ENCODE measurements around the gene LEO1.

- TF ChIP-seq JUN (CRISPR knock-in tag; IDR thresholded peaks at IDR 0.05): no peak
- TF ChIP-seq ZNF423 (CRISPR knock-in tag; IDR thresholded peaks at IDR 0.05): no peak
- TF ChIP-seq E2F4 (CRISPR knock-in tag; IDR thresholded peaks at IDR 0.05; ENCODE audit: borderline replicate concordance, low read depth): no peak
- TF ChIP-seq ZNF263 (CRISPR knock-in tag; IDR thresholded peaks at IDR 0.05; ENCODE audit: low read depth): no peak
- no peak for TF ChIP-seq USF2 (CRISPR knock-in tag; IDR thresholded peaks at IDR 0.05)
- TF ChIP-seq CTCF (IDR thresholded peaks at IDR 0.05): no peak
- no peak for TF ChIP-seq TEAD4 (CRISPR knock-in tag; IDR thresholded peaks at IDR 0.05)
- no peak for TF ChIP-seq TCF7 (CRISPR knock-in tag; IDR thresholded peaks at IDR 0.05; ENCODE audit: low read depth)
- TF ChIP-seq FOXP1 (CRISPR knock-in tag; IDR thresholded peaks at IDR 0.05; ENCODE audit: borderline replicate concordance): no peak
- no peak for TF ChIP-seq PREB (CRISPR knock-in tag; IDR thresholded peaks at IDR 0.05; ENCODE audit: borderline replicate concordance)
Observed at GRCh38 chr15:51973220-51973619, 1.6 kb upstream of the LEO1 start.

Data from WTC11 (cell line).